GM12878 (cell line): ENCODE measurements around the gene NSD2. TPM values are rescaled to one million over a fixed set of nuclear protein-coding genes. Genes with fewer than 3 reads are reported as not detected.
A peak's percentile ranks its signal among the peaks of the same experiment; 100 is the strongest.

ENCODE experiments used
- ATAC-seq: fragments of 200-7000 bp; cut with Tn5 transposase; 3 replicates; pipeline ENCODE4 v1.9.1; 2020; ENCODE audit warnings: mild to moderate bottlenecking, moderate library complexity
- BruUV-seq: library from RNA; stranded (reverse); fragments of 400-500 nt; replicated peaks from 2 replicates; lab custom pipeline; 2021; lab: Mats Ljungman, UMichigan
- CTCF ChIA-PET: fragments of 300-600 bp; sonication (Branson Sonifier 250); formaldehyde crosslinking; extraction: SDS; loops from one replicate; lab custom pipeline; 2021; ENCODE audit warnings: inconsistent platforms; lab: Yijun Ruan, JAX
- POLR2A ChIA-PET: fragments of 350-600 bp; formaldehyde crosslinking; extraction: SDS; loops from one replicate; lab custom pipeline; 2021; ENCODE audit warnings: inconsistent platforms; lab: Charles Lee
- RAD21 ChIA-PET: fragments of 300-600 bp; sonication (Branson Sonifier 250); formaldehyde crosslinking; loops from one replicate; lab custom pipeline; 2023; ENCODE audit warnings: antibody characterized with exemption; ENCODE audit not compliant: unreplicated experiment; lab: Charles Lee
- SMC1A ChIA-PET: fragments of 300-600 bp; sonication (Branson Sonifier 250); formaldehyde crosslinking; loops from one replicate; lab custom pipeline; 2023; ENCODE audit not compliant: unreplicated experiment, uncharacterized antibody; lab: Charles Lee
- DNase-seq: peaks from one replicate; pipeline ENCODE4 v3.0.0-alpha.2; 2011; ENCODE audit warnings: low read depth, low spot score
- FAIRE-seq: peaks from 3 replicates; lab custom pipeline; 2011; peaks lifted over from hg19 to GRCh38; lab: Jason Lieb, UNC
- H2AFZ ChIP-seq: 2 replicates; pipeline ENCODE4 v1.6.0; 2011; ENCODE audit warnings: low read depth, low read length, control low read depth; ENCODE audit not compliant: control insufficient read depth
- H3K27ac ChIP-seq: 2 replicates; pipeline ENCODE4 v1.5.1; 2011; ENCODE audit warnings: control low read depth; ENCODE audit not compliant: control insufficient read depth, insufficient read depth
- H3K27me3 ChIP-seq, 2 experiments: replicated peaks in 1 of 2; 2 replicates each; pipeline versions ENCODE4 v1.6.0 to v1.6.1; 2011; ENCODE audit warnings: low read length in 1 of 2; ENCODE audit not compliant: control insufficient read depth in 2 of 2, insufficient read depth in 2 of 2
- H3K36me3 ChIP-seq, 2 experiments: 2 replicates each; pipeline ENCODE4 v1.5.1; 2011; ENCODE audit warnings: low read length in 1 of 2; ENCODE audit not compliant: control insufficient read depth in 2 of 2, insufficient read depth in 2 of 2
- H3K4me1 ChIP-seq: 2 replicates; pipeline ENCODE4 v1.6.1; 2011; ENCODE audit warnings: mild to moderate bottlenecking, low read length, moderate library complexity, mixed read lengths; ENCODE audit not compliant: control insufficient read depth, insufficient read depth
- H3K4me2 ChIP-seq: 2 replicates; pipeline ENCODE4 v1.6.0; 2011; ENCODE audit warnings: control low read depth; ENCODE audit not compliant: control insufficient read depth, insufficient read depth
- H3K4me3 ChIP-seq: fragments of 200-600 bp; sonication (generic); 2 replicates; pipeline ENCODE4 v1.5.1; 2016
- H3K79me2 ChIP-seq: 2 replicates; pipeline ENCODE4 v1.6.0; 2011; ENCODE audit warnings: low read length; ENCODE audit not compliant: control insufficient read depth, insufficient read depth
- H3K9ac ChIP-seq: 2 replicates; pipeline ENCODE4 v1.8.0; 2011; ENCODE audit warnings: low read length, control low read depth, mixed read lengths; ENCODE audit not compliant: control insufficient read depth, insufficient read depth
- H3K9me3 ChIP-seq: replicated peaks from 3 replicates; pipeline ENCODE4 v1.5.1; 2011; ENCODE audit warnings: mild to moderate bottlenecking, low read length; ENCODE audit not compliant: control insufficient read depth, insufficient read depth
- H4K20me1 ChIP-seq: 2 replicates; pipeline ENCODE4 v1.6.0; 2011; ENCODE audit not compliant: control insufficient read depth, insufficient read depth
- POLR2A ChIP-seq: IDR thresholded peaks from 2 replicates; pipeline ENCODE4 v1.6.1; 2011; ENCODE audit warnings: low read depth, mild to moderate bottlenecking, low read length
- WGBS: methylation state at CpG from one replicate; pipeline ENCODE4 v1.1.6; 2016; ENCODE audit warnings: low lambda C conversion rate; ENCODE audit not compliant: insufficient replicate concordance, insufficient coverage; ENCODE audit errors: missing lambda C conversion rate; 5-methylcytosine and 5-hydroxymethylcytosine counted together
- in situ Hi-C: fragments of 300-500 bp; cut with MboI; formaldehyde crosslinking; loops from 9 replicates; pipeline ENCODE4 v1.14.3; 2018; ENCODE audit warnings: mixed read lengths
- intact Hi-C: fragments of 100-400 bp; cut with micrococcal nuclease; formaldehyde crosslinking; loops from one replicate; pipeline ENCODE4 v1.14.2; 2022; ENCODE audit not compliant: unreplicated experiment
- polyA plus RNA-seq, 11 experiments: library from polyadenylated mRNA; depleted of rRNA in 4 of 11; unstranded in 6 of 11; stranded (reverse) in 5 of 11; fragments of >200 nt; fragmentation: Nextera tagmentation in 4 of 11; fragmentation: Illumina TruSeq in 1 of 11; extraction: Ambion mirVana in 4 of 11; extraction: Trizol in 1 of 11; gene quantifications; 1 replicate in 1 of 11; 2 replicates in 10 of 11; pipeline versions ENCODE4 v1.2.1 to v1.2.3, GENCODE V29; 2011 to 2016; ENCODE audit warnings: inconsistent platforms in 2 of 11, missing spikeins in 2 of 11, low read depth in 1 of 11
- total RNA-seq, 4 experiments: library from RNA; depleted of rRNA in 3 of 4; stranded (reverse); fragments of >200 nt in 3 of 4; fragmentation: Illumina TruSeq in 1 of 4; extraction: Trizol in 1 of 4; gene quantifications; 2 replicates each; pipeline versions ENCODE4 v1.2.1 to v1.2.3, GENCODE V29; 2013 to 2021
- TF ChIP-seq, protein P1 (sequence below): IDR thresholded peaks from 2 replicates; pipeline ENCODE4 v1.6.1; 2012; ENCODE audit warnings: mild to moderate bottlenecking, low read depth, low read length

NSD2 gene
- total and polyA plus RNA-seq, 10 of the 15 experiments (the other 5 are each of a cell fraction or from before 2014, with no cell fraction given): 8.6 to 139 (median 67.2) TPM

- no peak for DNase-seq
- POLR2A ChIA-PET: no interaction called here
These were observed 108.4 kb downstream of the NSD2 start for GRCh38 chr4:1979477-1980196.

More at GRCh38 chr4:1979477-1980196, 108.4 kb downstream of the NSD2 start:
- Histone ChIP-seq H4K20me1 (no peaks in the 10 kb centered on the region), H3K27me3 (no peaks in the 10 kb centered on the region), H3K4me1 (no peaks in the 10 kb centered on the region), H3K4me2 (no peak overlapping the region), H3K27ac (no peak overlapping the region), H3K4me3 (no peak overlapping the region), H3K79me2 (no peaks in the 10 kb centered on the region), H3K9me3 (no peaks in the 10 kb centered on the region), H2AFZ (no peak overlapping the region), H3K36me3 (peaks cover 20 to 54% of the 10 kb centered on the region in 2 experiments; a peak in 3 of 4 replicates), H3K9ac (no peak overlapping the region)
- in situ Hi-C loops: no loop called here
- TF ChIP-seq POLR2A: peak; percentile 44; the same call in 1 of the 2 replicates
- TF ChIP-seq, protein P1, sequence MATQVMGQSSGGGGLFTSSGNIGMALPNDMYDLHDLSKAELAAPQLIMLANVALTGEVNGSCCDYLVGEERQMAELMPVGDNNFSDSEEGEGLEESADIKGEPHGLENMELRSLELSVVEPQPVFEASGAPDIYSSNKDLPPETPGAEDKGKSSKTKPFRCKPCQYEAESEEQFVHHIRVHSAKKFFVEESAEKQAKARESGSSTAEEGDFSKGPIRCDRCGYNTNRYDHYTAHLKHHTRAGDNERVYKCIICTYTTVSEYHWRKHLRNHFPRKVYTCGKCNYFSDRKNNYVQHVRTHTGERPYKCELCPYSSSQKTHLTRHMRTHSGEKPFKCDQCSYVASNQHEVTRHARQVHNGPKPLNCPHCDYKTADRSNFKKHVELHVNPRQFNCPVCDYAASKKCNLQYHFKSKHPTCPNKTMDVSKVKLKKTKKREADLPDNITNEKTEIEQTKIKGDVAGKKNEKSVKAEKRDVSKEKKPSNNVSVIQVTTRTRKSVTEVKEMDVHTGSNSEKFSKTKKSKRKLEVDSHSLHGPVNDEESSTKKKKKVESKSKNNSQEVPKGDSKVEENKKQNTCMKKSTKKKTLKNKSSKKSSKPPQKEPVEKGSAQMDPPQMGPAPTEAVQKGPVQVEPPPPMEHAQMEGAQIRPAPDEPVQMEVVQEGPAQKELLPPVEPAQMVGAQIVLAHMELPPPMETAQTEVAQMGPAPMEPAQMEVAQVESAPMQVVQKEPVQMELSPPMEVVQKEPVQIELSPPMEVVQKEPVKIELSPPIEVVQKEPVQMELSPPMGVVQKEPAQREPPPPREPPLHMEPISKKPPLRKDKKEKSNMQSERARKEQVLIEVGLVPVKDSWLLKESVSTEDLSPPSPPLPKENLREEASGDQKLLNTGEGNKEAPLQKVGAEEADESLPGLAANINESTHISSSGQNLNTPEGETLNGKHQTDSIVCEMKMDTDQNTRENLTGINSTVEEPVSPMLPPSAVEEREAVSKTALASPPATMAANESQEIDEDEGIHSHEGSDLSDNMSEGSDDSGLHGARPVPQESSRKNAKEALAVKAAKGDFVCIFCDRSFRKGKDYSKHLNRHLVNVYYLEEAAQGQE: no peak
- SMC1A ChIA-PET: interaction anchor here (0.5 kb wide), 1 partner anchor 53 kb away, joined by 3 read pairs; no protein-coding TSS in a partner anchor
- CTCF ChIA-PET: no interaction called here
- WGBS: 97% methylated on average over 22 of the region's 22 CpGs
- RAD21 ChIA-PET: no interaction called here
- intact Hi-C loops: no loop called here
- no TSS peak for BruUV-seq
- ATAC-seq: no peak
- no peak for FAIRE-seq
